HUES64 (cell line): ENCODE measurements around the gene TCF7L1.

ENCODE experiments used
- H3K27ac ChIP-seq: 2 replicates; pipeline ENCODE4 v1.7.0; 2013; ENCODE audit warnings: low read depth, low read length, inconsistent platforms
- H3K27me3 ChIP-seq: 2 replicates; pipeline ENCODE4 v1.6.1; 2013; ENCODE audit warnings: mild to moderate bottlenecking, low read length; ENCODE audit not compliant: insufficient read depth
- H3K36me3 ChIP-seq: 2 replicates; pipeline ENCODE4 v1.6.1; 2013; ENCODE audit warnings: mild to moderate bottlenecking, low read length; ENCODE audit not compliant: insufficient read depth
- H3K4me1 ChIP-seq: 2 replicates; pipeline ENCODE4 v1.6.1; 2013; ENCODE audit warnings: mild to moderate bottlenecking, low read length, moderate library complexity; ENCODE audit not compliant: insufficient read depth
- H3K4me3 ChIP-seq: 2 replicates; pipeline ENCODE4 v1.5.1; 2013; ENCODE audit warnings: mild to moderate bottlenecking, low read length, moderate library complexity
- H3K9ac ChIP-seq: 2 replicates; pipeline ENCODE4 v1.6.1; 2013; ENCODE audit warnings: mild to moderate bottlenecking, low read depth, low read length
- H3K9me3 ChIP-seq: 2 replicates; pipeline ENCODE4 v1.6.1; 2013; ENCODE audit warnings: low read depth, low read length; ENCODE audit not compliant: insufficient read depth
- WGBS: fragments of 150-250, 120-280 bp; methylation state at CpG from one replicate; pipeline ENCODE4 v1.1.7; 2013; ENCODE audit warnings: missing lambda C conversion rate; 5-methylcytosine and 5-hydroxymethylcytosine counted together

The TCF7L1 gene

GRCh38 chr2:85255456-85255812 is 122.2 kb downstream of the TCF7L1 start:
- H3K27ac ChIP-seq, result peak overlapping the region; percentile 96
- H3K9ac ChIP-seq, result peak overlapping the region; percentile 84
- no peaks in the 10 kb centered on the region for H3K9me3 ChIP-seq
- no peaks in the 10 kb centered on the region for H3K27me3 ChIP-seq
- peaks cover 90% of the 10 kb centered on the region for H3K4me1 ChIP-seq
- 16% methylated on average over 6 of the region's 6 CpGs for WGBS
- peak overlapping the region; percentile 36 for H3K4me3 ChIP-seq
- H3K36me3 ChIP-seq, result no peaks in the 10 kb centered on the region

GRCh38 chr2:85255813-85256594 is 122.8 kb downstream of the TCF7L1 start:
- WGBS, result 1% methylated on average over 21 of the region's 23 CpGs
- Histone ChIP-seq H3K36me3 (no peaks in the 10 kb centered on the region), H3K4me3 (peak overlapping the region; percentile 36), H3K27me3 (no peaks in the 10 kb centered on the region), H3K4me1 (peaks cover 85% of the 10 kb centered on the region), H3K27ac (peak overlapping the region; percentile 96), H3K9ac (peak overlapping the region; percentile 84), H3K9me3 (no peaks in the 10 kb centered on the region)

- H3K9me3 ChIP-seq, result no peaks in the 10 kb centered on the region
- H3K36me3 ChIP-seq, result no peaks in the 10 kb centered on the region
- H3K4me3 ChIP-seq, result no peak overlapping the region
- peaks cover 74% of the 10 kb centered on the region for H3K4me1 ChIP-seq
- no peaks in the 10 kb centered on the region for H3K27me3 ChIP-seq
- WGBS, result 79% methylated on average over 12 of the region's 12 CpGs
- no peak overlapping the region for H3K9ac ChIP-seq
- peak overlapping the region; percentile 71 for H3K27ac ChIP-seq
These were observed 124.3 kb downstream of the TCF7L1 start for GRCh38 chr2:85257359-85257969.

- Histone ChIP-seq H3K9ac (no peak overlapping the region; the same call in 1 of the 2 replicates), H3K27ac (peak overlapping the region; percentile 71), H3K36me3 (no peaks in the 10 kb centered on the region), H3K4me3 (no peak overlapping the region), H3K27me3 (no peaks in the 10 kb centered on the region), H3K9me3 (no peaks in the 10 kb centered on the region), H3K4me1 (peaks cover 74% of the 10 kb centered on the region)
- WGBS, result 88% methylated on average over 7 of the region's 7 CpGs
These were observed 124.9 kb downstream of the TCF7L1 start for GRCh38 chr2:85257970-85258605.

GRCh38 chr2:85259101-85259590 is 126.0 kb downstream of the TCF7L1 start:
- Histone ChIP-seq H3K9ac (peak overlapping the region; percentile 21; the same call in 1 of the 2 replicates), H3K27ac (peak overlapping the region; percentile 71), H3K36me3 (no peaks in the 10 kb centered on the region), H3K4me1 (peaks cover 73% of the 10 kb centered on the region), H3K27me3 (no peaks in the 10 kb centered on the region), H3K4me3 (no peak overlapping the region), H3K9me3 (no peaks in the 10 kb centered on the region)
- 28% methylated on average over 11 of the region's 11 CpGs for WGBS

- Histone ChIP-seq H3K27me3 (no peaks in the 10 kb centered on the region), H3K27ac (peak overlapping the region; percentile 71), H3K4me1 (peaks cover 73% of the 10 kb centered on the region), H3K36me3 (no peaks in the 10 kb centered on the region), H3K9me3 (no peaks in the 10 kb centered on the region), H3K4me3 (no peak overlapping the region), H3K9ac (peak overlapping the region; percentile 21; the same call in 1 of the 2 replicates)
- WGBS, result 82% methylated on average over 4 of the region's 4 CpGs
These were observed 126.7 kb downstream of the TCF7L1 start for GRCh38 chr2:85259879-85260278.

- H3K27ac ChIP-seq, result no peak overlapping the region
- WGBS, result 89% methylated on average over 8 of the region's 8 CpGs
These were observed 130.4 kb downstream of the TCF7L1 start for GRCh38 chr2:85263591-85263990.

GRCh38 chr2:85264471-85264870 is 131.3 kb downstream of the TCF7L1 start:
- WGBS, result 88% methylated on average over 3 of the region's 3 CpGs
- Histone ChIP-seq H3K9ac (no peak overlapping the region), H3K27ac (peak overlapping the region; percentile 45), H3K36me3 (no peaks in the 10 kb centered on the region), H3K9me3 (no peaks in the 10 kb centered on the region), H3K4me3 (no peak overlapping the region), H3K4me1 (peaks cover 45% of the 10 kb centered on the region), H3K27me3 (no peaks in the 10 kb centered on the region)

More at GRCh38 chr2:85263591-85263990, 130.4 kb downstream of the TCF7L1 start:
- Histone ChIP-seq H3K9ac (no peak overlapping the region), H3K9me3 (no peaks in the 10 kb centered on the region), H3K36me3 (no peaks in the 10 kb centered on the region), H3K4me3 (no peak overlapping the region), H3K4me1 (peaks cover 53% of the 10 kb centered on the region), H3K27me3 (no peaks in the 10 kb centered on the region)

- Histone ChIP-seq H3K27ac (peak overlapping the region; percentile 9; the same call in 1 of the 2 replicates), H3K4me3 (no peak overlapping the region), H3K4me1 (peaks cover 37% of the 10 kb centered on the region), H3K9ac (no peak overlapping the region), H3K36me3 (no peaks in the 10 kb centered on the region), H3K9me3 (no peaks in the 10 kb centered on the region), H3K27me3 (no peaks in the 10 kb centered on the region)
- 64% methylated on average over 7 of the region's 7 CpGs for WGBS
These were observed 132.1 kb downstream of the TCF7L1 start for GRCh38 chr2:85265304-85265703.

GRCh38 chr2:85266146-85267041 is 133.2 kb downstream of the TCF7L1 start:
- Histone ChIP-seq H3K27ac (no peak overlapping the region), H3K9me3 (no peaks in the 10 kb centered on the region), H3K36me3 (no peaks in the 10 kb centered on the region), H3K27me3 (no peaks in the 10 kb centered on the region), H3K4me3 (no peak overlapping the region), H3K4me1 (peaks cover 37% of the 10 kb centered on the region), H3K9ac (no peak overlapping the region)
- WGBS, result 47% methylated on average over 6 of the region's 7 CpGs
